ENCODE results near the gene BRPF1. TPM values are rescaled to one million over a fixed set of nuclear protein-coding genes. Genes with fewer than 3 reads are reported as not detected.

The BRPF1 gene
- total RNA-seq, 1 experiment from 2014 or later, result 20.4 TPM

- H3K9me3 Mint-ChIP-seq (ENCODE audit: low read depth, unreplicated experiment), result no peaks in the 10 kb centered on the region
- peaks cover 7% of the 10 kb centered on the region for H3K4me1 Mint-ChIP-seq (ENCODE audit: low read depth, unreplicated experiment)
- peak; percentile 95 for DNase-seq
- CTCF ChIA-PET, result interaction anchor here (0.6 to 1.4 kb wide), 6 partner anchors 19 to 370 kb away, joined by 3 to 5 read pairs (median 4); partner anchors contain the start of gene TADA3
- peak within 1 kb of the TSS; percentile 88 for H3K4me3 Mint-ChIP-seq (ENCODE audit: low read depth, unreplicated experiment)
- no peak for TF ChIP-seq CTCF (IDR thresholded peaks at IDR 0.05; ENCODE audit: unreplicated experiment)
- H3K27me3 Mint-ChIP-seq (ENCODE audit: unreplicated experiment), result no peaks in the 10 kb centered on the region
- peaks cover 32% of the 10 kb centered on the region for H3K36me3 Mint-ChIP-seq (ENCODE audit: insufficient read depth, unreplicated experiment)
- no TSS peak for BruUV-seq (replicated peaks)
- intact Hi-C loops (cut with micrococcal nuclease; ENCODE audit: unreplicated experiment), result no loop called here
- H3K27ac Mint-ChIP-seq (ENCODE audit: unreplicated experiment), result peak within 1 kb of the TSS; percentile 76
These were observed 18.4 kb downstream of the BRPF1 start, which contains the start of gene OGG1 for GRCh38 chr3:9749645-9750555. TSS of gene OGG1 (plus strand) at chr3:9749952. CDS start at chr3:9750287, 335 bp downstream.

- TF ChIP-seq CTCF (IDR thresholded peaks at IDR 0.05; ENCODE audit: unreplicated experiment), result no peak
- CTCF ChIA-PET, result no interaction called here
- BruUV-seq (replicated peaks), result TSS peak; percentile 61
- H3K27ac Mint-ChIP-seq (ENCODE audit: unreplicated experiment), result no peak overlapping the region
- H3K27me3 Mint-ChIP-seq (ENCODE audit: unreplicated experiment), result no peaks in the 10 kb centered on the region
- intact Hi-C loops (cut with micrococcal nuclease; ENCODE audit: unreplicated experiment), result no loop called here
- H3K4me1 Mint-ChIP-seq (ENCODE audit: low read depth, unreplicated experiment), result peaks cover 7% of the 10 kb centered on the region
- peaks cover 30% of the 10 kb centered on the region for H3K36me3 Mint-ChIP-seq (ENCODE audit: insufficient read depth, unreplicated experiment)
- DNase-seq, result peak; percentile 17
- peak overlapping the region; percentile 88 for H3K4me3 Mint-ChIP-seq (ENCODE audit: low read depth, unreplicated experiment)
- no peaks in the 10 kb centered on the region for H3K9me3 Mint-ChIP-seq (ENCODE audit: low read depth, unreplicated experiment)
These were observed 19.2 kb downstream of the BRPF1 start for GRCh38 chr3:9750556-9751411.

- Mint-ChIP-seq H3K9me3 (ENCODE audit: low read depth, unreplicated experiment) (no peaks in the 10 kb centered on the region), H3K27ac (ENCODE audit: unreplicated experiment) (no peak overlapping the region), H3K27me3 (ENCODE audit: unreplicated experiment) (no peaks in the 10 kb centered on the region), H3K4me1 (ENCODE audit: low read depth, unreplicated experiment) (peaks cover 7% of the 10 kb centered on the region), H3K36me3 (ENCODE audit: insufficient read depth, unreplicated experiment) (peaks cover 27% of the 10 kb centered on the region), H3K4me3 (ENCODE audit: low read depth, unreplicated experiment) (no peak overlapping the region)
- intact Hi-C loops (cut with micrococcal nuclease; ENCODE audit: unreplicated experiment), result no loop called here
- CTCF ChIA-PET, result no interaction called here
- DNase-seq, result no peak
- no TSS peak for BruUV-seq (replicated peaks)
- no peak for TF ChIP-seq CTCF (IDR thresholded peaks at IDR 0.05; ENCODE audit: unreplicated experiment)
These were observed 23.1 kb downstream of the BRPF1 start for GRCh38 chr3:9754678-9755077.

GRCh38 chr3:9757427-9757826 lies 25.9 kb downstream of the BRPF1 start:
- CTCF ChIA-PET, result no interaction called here
- H3K9me3 Mint-ChIP-seq (ENCODE audit: low read depth, unreplicated experiment), result no peaks in the 10 kb centered on the region
- no peak overlapping the region for H3K27ac Mint-ChIP-seq (ENCODE audit: unreplicated experiment)
- no TSS peak for BruUV-seq (replicated peaks)
- H3K36me3 Mint-ChIP-seq (ENCODE audit: insufficient read depth, unreplicated experiment), result peaks cover 13% of the 10 kb centered on the region
- no peak for TF ChIP-seq CTCF (IDR thresholded peaks at IDR 0.05; ENCODE audit: unreplicated experiment)
- H3K4me3 Mint-ChIP-seq (ENCODE audit: low read depth, unreplicated experiment), result no peak overlapping the region
- intact Hi-C loops (cut with micrococcal nuclease; ENCODE audit: unreplicated experiment), result no loop called here
- no peak for DNase-seq
- no peaks in the 10 kb centered on the region for H3K4me1 Mint-ChIP-seq (ENCODE audit: low read depth, unreplicated experiment)
- H3K27me3 Mint-ChIP-seq (ENCODE audit: unreplicated experiment), result no peaks in the 10 kb centered on the region

All from Calu3 (cell line).